Stimulated activated naive CD8-positive, alpha-beta T cell treated with anti-CD3 and anti-CD28 coated beads, Interleukin-15, Interleukin-2, amounts not matched to agents 100 U/mL and 50 U/mL, for 24 hours (primary cell): ENCODE data around the gene ADK.
"Not testable (repeated sequence)": the region's sequence is repeated elsewhere in the genome, so short reads cannot be mapped to it uniquely, and the experiment has no call there.

Experiments
- ATAC-seq: fragments of 150-1000 bp; cut with Tn5 transposase; one replicate; pipeline ENCODE4 v1.10.0; 2021
- DNase-seq: peaks from one replicate; pipeline ENCODE4 v3.0.0; 2021

The ADK gene

GRCh38 chr10:74544106-74544505 lies 393.1 kb downstream of the ADK start:
- no peak for DNase-seq
- no peak for ATAC-seq

- ATAC-seq (no peak), DNase-seq (no peak)
Measured at GRCh38 chr10:74548676-74549075, 397.7 kb downstream of the ADK start.

GRCh38 chr10:74556072-74556705 lies 405.2 kb downstream of the ADK start:
- ATAC-seq (no peak), DNase-seq (no peak)

- ATAC-seq (no peak), DNase-seq (no peak)
Measured at GRCh38 chr10:74557098-74557497, 406.1 kb downstream of the ADK start.

- ATAC-seq (peak; percentile 49), DNase-seq (no peak)
Measured at GRCh38 chr10:74558403-74558802, 407.4 kb downstream of the ADK start.

GRCh38 chr10:74558897-74559296 lies 407.9 kb downstream of the ADK start:
- DNase-seq, result no peak
- no peak for ATAC-seq

- DNase-seq, ATAC-seq: not testable (repeated sequence)
Measured at GRCh38 chr10:74568896-74569295, 417.9 kb downstream of the ADK start.

- DNase-seq, ATAC-seq: not testable (repeated sequence)
Measured at GRCh38 chr10:74573497-74573896, 422.5 kb downstream of the ADK start.

GRCh38 chr10:74575191-74575720 lies 424.2 kb downstream of the ADK start:
- DNase-seq (no peak), ATAC-seq (no peak)

GRCh38 chr10:74575912-74576311 lies 424.9 kb downstream of the ADK start:
- DNase-seq (no peak), ATAC-seq (no peak)

- ATAC-seq, result peak; percentile 80
- no peak for DNase-seq
Measured at GRCh38 chr10:74576586-74576985, 425.6 kb downstream of the ADK start.

GRCh38 chr10:74580438-74580837 lies 429.4 kb downstream of the ADK start:
- DNase-seq, ATAC-seq: not testable (repeated sequence)

GRCh38 chr10:74582566-74582965 lies 431.5 kb downstream of the ADK start:
- no peak for ATAC-seq
- DNase-seq, result no peak

- DNase-seq, result peak; percentile 35
- peak; percentile 83 for ATAC-seq
Measured at GRCh38 chr10:74585231-74586087, 434.4 kb downstream of the ADK start.

GRCh38 chr10:74586088-74586585 lies 435.1 kb downstream of the ADK start:
- DNase-seq (peak; percentile 31), ATAC-seq (peak; percentile 54)

- DNase-seq, result no peak
- ATAC-seq, result no peak
Measured at GRCh38 chr10:74587109-74587854, 436.3 kb downstream of the ADK start.

- DNase-seq, result peak; percentile 79
Measured at GRCh38 chr10:74589226-74589673, 438.2 kb downstream of the ADK start.

GRCh38 chr10:74589851-74590250 lies 438.8 kb downstream of the ADK start:
- no peak for DNase-seq

More at GRCh38 chr10:74589226-74589673, 438.2 kb downstream of the ADK start:
- ATAC-seq, result peak; percentile 80

GRCh38 chr10:74593470-74593869 lies 442.4 kb downstream of the ADK start:
- no peak for DNase-seq
- peak; percentile 26 for ATAC-seq

More at GRCh38 chr10:74589851-74590250, 438.8 kb downstream of the ADK start:
- no peak for ATAC-seq

GRCh38 chr10:74596713-74597112 lies 445.7 kb downstream of the ADK start:
- DNase-seq (no peak), ATAC-seq (no peak)

- no peak for DNase-seq
- no peak for ATAC-seq
Measured at GRCh38 chr10:74598891-74599566, 448.0 kb downstream of the ADK start.
